ENCODE results near the gene NOSIP. TPM values are rescaled to one million over a fixed set of nuclear protein-coding genes. Genes with fewer than 3 reads are reported as not detected.

Gene NOSIP
- total RNA-seq, 1 experiment from 2014 or later: 97.9 TPM

DNA sequence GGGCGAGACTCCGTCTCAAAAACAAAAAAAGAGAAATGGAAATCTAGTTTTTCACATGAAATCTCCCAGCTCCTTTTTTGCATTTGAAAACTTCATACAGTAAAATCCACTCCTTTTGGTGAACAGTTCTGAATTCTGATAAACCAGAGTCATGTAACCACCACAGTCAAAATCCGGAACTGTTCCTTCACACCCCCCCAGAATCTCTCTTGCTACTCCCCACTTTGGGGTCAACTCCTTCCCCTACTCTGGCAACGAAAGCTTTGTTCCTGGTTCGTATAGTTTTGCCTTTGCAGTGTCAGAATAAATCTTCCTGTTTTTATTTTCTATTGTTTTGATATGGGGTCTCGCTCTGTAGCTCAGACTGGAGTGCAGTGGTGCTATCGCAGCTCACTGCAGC lies 28.8 kb downstream of the NOSIP start (continued):
- TF ChIP-seq ARID4B (CRISPR knock-in tag; IDR thresholded peaks at IDR 0.05; ENCODE audit: borderline replicate concordance) (no peak), GTF2I (CRISPR knock-in tag; conservative IDR thresholded peaks at IDR 0.05) (no peak), HMGXB4 (CRISPR knock-in tag; IDR thresholded peaks at IDR 0.05) (no peak), MYBL2 (CRISPR knock-in tag; IDR thresholded peaks at IDR 0.05) (no peak), ZNF423 (CRISPR knock-in tag; IDR thresholded peaks at IDR 0.05) (no peak), FOXP1 (CRISPR knock-in tag; IDR thresholded peaks at IDR 0.05; ENCODE audit: borderline replicate concordance) (no peak)

DNA sequence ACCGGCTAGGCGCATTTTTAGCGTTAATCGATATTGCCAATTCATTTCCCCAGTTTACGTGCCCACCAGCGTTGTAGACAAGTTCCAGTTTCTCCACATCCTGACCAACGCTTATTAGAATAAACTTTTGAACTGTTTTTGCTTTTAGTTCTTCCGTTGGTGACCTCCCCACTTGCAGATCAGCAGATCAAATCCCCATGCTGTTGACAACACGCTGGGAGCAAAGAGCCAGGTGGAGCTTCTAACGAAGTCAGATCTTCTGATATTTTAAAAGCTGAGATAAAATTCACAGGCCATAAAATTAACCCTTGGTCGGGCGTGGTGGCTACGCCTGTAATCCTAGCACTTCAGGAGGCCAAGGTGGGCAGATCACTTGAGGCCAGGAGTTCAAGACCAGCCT lies 31.3 kb downstream of the NOSIP start:
- ChIA-PET POLR2A (interaction anchor here (0.6 to 1.0 kb wide), 2 partner anchors 53 to 202 kb away, joined by 3 to 4 read pairs; partner anchors contain the start of gene RPS11), CTCF (interaction anchor here (0.9 to 1.8 kb wide), 6 partner anchors 14 to 43 kb away, joined by 4 to 6 read pairs (median 4); partner anchors contain the start of gene RCN3)
- 0 out of 2 replicates have a peak overlapping the region, but pooled peaks have one; percentile 12 for H3K27ac Mint-ChIP-seq

More for the DNA sequence above, 31.3 kb downstream of the NOSIP start:
- DNase-seq (ENCODE audit: low spot score) (no peak), ATAC-seq (no peak)
- Mint-ChIP-seq H3K4me1 (peaks cover 4% of the 10 kb centered on the region), H3K4me3 (no peak overlapping the region), H3K27me3 (ENCODE audit: low read depth) (no peaks in the 10 kb centered on the region), H3K36me3 (no peaks in the 10 kb centered on the region), H3K9me3 (no peaks in the 10 kb centered on the region)
- no peak for TF ChIP-seq PRDM15 (CRISPR knock-in tag; IDR thresholded peaks at IDR 0.05)
